IPS DF 6.9 (cell line): ENCODE measurements around the gene ABTB1.

Experiments
- DNase-seq: peaks from one replicate; pipeline ENCODE4 v3.0.0-alpha.2; 2013; ENCODE audit warnings: low read depth, low spot score
- H3K27ac ChIP-seq: one replicate; pipeline ENCODE4 v1.5.1; 2013; ENCODE audit warnings: low read length, control low read depth
- H3K27me3 ChIP-seq: 2 replicates; pipeline ENCODE4 v1.6.1; 2013; ENCODE audit warnings: mild to moderate bottlenecking, low read length; ENCODE audit not compliant: control insufficient read depth, insufficient read depth
- H3K36me3 ChIP-seq: 2 replicates; pipeline ENCODE4 v1.6.1; 2013; ENCODE audit warnings: low read length; ENCODE audit not compliant: control insufficient read depth, insufficient read depth
- H3K4me1 ChIP-seq: 2 replicates; pipeline ENCODE4 v1.6.1; 2013; ENCODE audit warnings: low read length; ENCODE audit not compliant: control insufficient read depth, insufficient read depth
- H3K4me3 ChIP-seq: 2 replicates; pipeline ENCODE4 v1.5.1; 2013; ENCODE audit warnings: mild to moderate bottlenecking, low read length
- H3K9me3 ChIP-seq: 2 replicates; pipeline ENCODE4 v1.6.1; 2013; ENCODE audit warnings: low read length, inconsistent platforms; ENCODE audit not compliant: control insufficient read depth, insufficient read depth
- WGBS: extraction: QIAGEN DNeasy Blood & Tissue Kit; methylation state at CpG from one replicate; pipeline ENCODE4 v1.1.7; 2013; ENCODE audit warnings: mixed read lengths, missing lambda C conversion rate; ENCODE audit not compliant: insufficient read length, insufficient coverage; 5-methylcytosine and 5-hydroxymethylcytosine counted together

The ABTB1 gene

DNA sequence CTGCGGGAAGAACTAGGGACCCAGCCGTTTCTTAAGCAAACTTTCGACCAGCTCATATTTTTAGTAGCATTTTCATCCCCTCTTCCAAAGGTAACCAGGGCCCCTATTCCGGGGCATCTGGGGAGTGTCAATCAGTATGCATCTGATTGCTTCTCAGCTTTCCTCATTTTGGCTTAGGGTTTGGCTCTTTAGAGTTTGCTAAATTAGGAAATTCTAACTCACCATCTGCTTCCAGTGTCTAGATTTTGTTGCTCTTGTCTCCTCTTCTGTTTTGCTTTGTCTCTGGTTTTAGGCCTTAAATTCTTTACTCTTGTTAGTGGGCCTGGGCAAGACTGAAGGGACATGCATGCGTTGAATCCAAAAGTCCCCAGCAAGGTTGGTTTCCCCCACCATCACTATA is 9.6 kb upstream of the ABTB1 start:
- H3K27ac ChIP-seq, result no peak overlapping the region
- H3K9me3 ChIP-seq, result no peaks in the 10 kb centered on the region
- peaks cover 3% of the 10 kb centered on the region; the same call in 1 of the 2 replicates for H3K36me3 ChIP-seq
- no peak for DNase-seq
- H3K4me3 ChIP-seq, result no peak overlapping the region
- no peaks in the 10 kb centered on the region for H3K4me1 ChIP-seq
- H3K27me3 ChIP-seq, result no peaks in the 10 kb centered on the region
- WGBS, result no CpG with 5 or more reads among the region's 5 CpGs

- no CpG with 5 or more reads among the region's 2 CpGs for WGBS
- H3K9me3 ChIP-seq, result no peaks in the 10 kb centered on the region
These were observed 7.6 kb upstream of the ABTB1 start for GRCh38 chr3:127665165-127665564.

GRCh38 chr3:127665586-127665985 is 7.2 kb upstream of the ABTB1 start:
- peaks cover 3% of the 10 kb centered on the region; the same call in 1 of the 2 replicates for H3K36me3 ChIP-seq
- H3K4me3 ChIP-seq, result no peak overlapping the region
- H3K9me3 ChIP-seq, result no peaks in the 10 kb centered on the region
- no peaks in the 10 kb centered on the region for H3K4me1 ChIP-seq
- H3K27ac ChIP-seq, result no peak overlapping the region
- no peaks in the 10 kb centered on the region for H3K27me3 ChIP-seq
- DNase-seq, result no peak
- WGBS, result no CpG with 5 or more reads among the region's 3 CpGs

More at GRCh38 chr3:127665165-127665564, 7.6 kb upstream of the ABTB1 start:
- no peak overlapping the region for H3K4me3 ChIP-seq
- DNase-seq, result no peak
- no peaks in the 10 kb centered on the region for H3K4me1 ChIP-seq
- H3K36me3 ChIP-seq, result peaks cover 3% of the 10 kb centered on the region; the same call in 1 of the 2 replicates
- no peak overlapping the region for H3K27ac ChIP-seq
- H3K27me3 ChIP-seq, result no peaks in the 10 kb centered on the region

DNA sequence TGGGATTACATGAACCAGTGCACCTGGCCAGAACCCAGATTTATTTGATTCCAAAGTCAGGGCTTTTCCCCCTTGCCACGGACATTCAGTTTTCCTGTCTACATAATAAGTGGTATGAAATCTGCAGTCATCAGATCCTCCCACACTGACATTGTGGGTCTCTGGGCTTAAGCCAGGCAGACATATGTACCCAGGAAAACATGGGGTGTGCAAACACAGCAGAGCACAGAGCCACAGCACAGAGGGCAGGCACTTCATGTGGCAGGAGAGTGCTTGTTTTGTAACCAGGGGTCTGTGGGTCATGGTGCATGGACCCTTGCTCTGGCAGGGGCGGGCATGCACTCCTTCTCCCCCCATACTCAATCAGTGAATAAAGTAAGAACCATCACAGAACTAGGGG is 6.1 kb upstream of the ABTB1 start:
- Histone ChIP-seq H3K4me1 (no peaks in the 10 kb centered on the region), H3K36me3 (no peaks in the 10 kb centered on the region; the same call in none of the 2 replicates), H3K9me3 (no peaks in the 10 kb centered on the region), H3K4me3 (no peak overlapping the region), H3K27ac (no peak overlapping the region), H3K27me3 (no peaks in the 10 kb centered on the region)
- WGBS, result no CpG with 5 or more reads among the region's 2 CpGs
- no peak for DNase-seq

- Histone ChIP-seq H3K36me3 (no peaks in the 10 kb centered on the region; the same call in none of the 2 replicates), H3K4me1 (0 out of 2 replicates have a peak, but pooled peaks cover 1% of the 10 kb centered on the region), H3K27me3 (no peaks in the 10 kb centered on the region), H3K27ac (no peak overlapping the region), H3K4me3 (no peak overlapping the region), H3K9me3 (no peaks in the 10 kb centered on the region)
- WGBS, result no CpG with 5 or more reads among the region's 6 CpGs
- no peak for DNase-seq
These were observed 5.6 kb upstream of the ABTB1 start for GRCh38 chr3:127667119-127667681.

- Histone ChIP-seq H3K36me3 (no peaks in the 10 kb centered on the region; the same call in 1 of the 2 replicates), H3K4me3 (no peak overlapping the region), H3K9me3 (no peaks in the 10 kb centered on the region), H3K27ac (no peak overlapping the region), H3K27me3 (no peaks in the 10 kb centered on the region), H3K4me1 (peaks cover 5% of the 10 kb centered on the region; the same call in 1 of the 2 replicates)
- WGBS, result no CpG with 5 or more reads among the region's 7 CpGs
- DNase-seq, result no peak
These were observed 3.8 kb upstream of the ABTB1 start for GRCh38 chr3:127668906-127669305.

- no CpG with 5 or more reads among the region's 14 CpGs for WGBS
These were observed 3.1 kb upstream of the ABTB1 start for GRCh38 chr3:127669541-127670228.

GRCh38 chr3:127670229-127670559 is 2.6 kb upstream of the ABTB1 start:
- Histone ChIP-seq H3K27me3 (no peaks in the 10 kb centered on the region), H3K4me3 (no peak overlapping the region), H3K27ac (no peak overlapping the region), H3K36me3 (no peaks in the 10 kb centered on the region; the same call in 1 of the 2 replicates), H3K9me3 (no peaks in the 10 kb centered on the region), H3K4me1 (peaks cover 6% of the 10 kb centered on the region; the same call in 1 of the 2 replicates)
- WGBS, result no CpG with 5 or more reads among the region's 7 CpGs
- no peak for DNase-seq

More at GRCh38 chr3:127669541-127670228, 3.1 kb upstream of the ABTB1 start:
- Histone ChIP-seq H3K27me3 (no peaks in the 10 kb centered on the region), H3K9me3 (no peaks in the 10 kb centered on the region), H3K36me3 (no peaks in the 10 kb centered on the region; the same call in 1 of the 2 replicates), H3K4me1 (peaks cover 6% of the 10 kb centered on the region; the same call in 1 of the 2 replicates), H3K4me3 (no peak overlapping the region), H3K27ac (no peak overlapping the region)
- no peak for DNase-seq

GRCh38 chr3:127670761-127671522 is 1.8 kb upstream of the ABTB1 start:
- no peak overlapping the region for H3K27ac ChIP-seq

More at GRCh38 chr3:127670761-127671522, 1.8 kb upstream of the ABTB1 start:
- no peak overlapping the region for H3K4me3 ChIP-seq
- H3K4me1 ChIP-seq, result peaks cover 6% of the 10 kb centered on the region; the same call in 1 of the 2 replicates
- no peak for DNase-seq
- H3K36me3 ChIP-seq, result no peaks in the 10 kb centered on the region; the same call in 1 of the 2 replicates
- H3K9me3 ChIP-seq, result no peaks in the 10 kb centered on the region
- H3K27me3 ChIP-seq, result no peaks in the 10 kb centered on the region
- no CpG with 5 or more reads among the region's 20 CpGs for WGBS
